SIG-M5 treated with dmso at 0.1 percent for 504 hours (cell line): ENCODE data around the gene ZNF423.

Source experiments
- DNase-seq: peaks from one replicate; lab custom pipeline; 2025; ENCODE audit not compliant: unreplicated experiment; lab: John Stamatoyannopoulos, UW

Gene ZNF423

DNA sequence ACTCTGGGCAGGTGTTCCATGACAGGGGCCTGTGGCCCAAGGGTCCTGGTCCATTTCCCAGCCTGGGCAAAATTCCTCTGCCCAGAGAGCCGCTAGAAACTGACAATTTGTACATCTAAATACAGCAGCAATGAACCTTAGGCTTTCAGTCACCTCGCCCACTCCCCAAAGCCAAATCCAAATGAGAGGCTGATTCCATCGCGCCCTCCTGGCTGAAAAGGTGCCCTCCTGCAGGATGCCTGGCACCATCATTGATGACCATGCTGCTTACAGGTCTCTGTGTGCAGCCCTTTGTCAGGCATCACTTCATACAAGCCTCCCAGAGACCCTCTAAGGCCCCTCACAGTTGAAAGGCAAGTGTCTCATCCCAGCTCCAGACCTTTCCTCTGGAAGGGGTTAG lies 367.6 kb downstream of the ZNF423 start:
- DNase-seq: no peak

- DNase-seq: no peak
Measured at GRCh38 chr16:49487746-49488145, 368.2 kb downstream of the ZNF423 start.

DNA sequence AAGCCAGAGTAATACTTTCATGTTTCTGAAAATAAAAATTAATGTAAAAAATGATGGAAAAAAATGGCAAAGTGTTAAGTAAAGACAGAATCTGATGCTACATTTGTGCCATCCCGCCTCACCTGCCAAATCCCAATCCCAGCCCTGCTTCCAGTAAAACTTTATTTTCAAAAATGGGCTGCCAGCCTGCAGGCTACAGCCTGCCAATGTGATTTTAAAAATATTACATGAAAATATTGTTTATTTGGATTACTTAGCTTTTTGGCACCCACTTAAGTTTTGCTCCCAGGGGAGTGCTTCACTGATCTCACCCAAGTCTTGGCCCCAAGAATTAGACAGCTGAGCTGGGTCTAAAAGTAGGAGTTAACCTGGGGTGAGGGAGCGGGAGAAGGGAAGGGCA lies 369.5 kb downstream of the ZNF423 start:
- DNase-seq: no peak

- no peak for DNase-seq
Measured at GRCh38 chr16:49485663-49486062, 370.2 kb downstream of the ZNF423 start.

- DNase-seq: no peak
Measured at GRCh38 chr16:49484936-49485335, 371.0 kb downstream of the ZNF423 start.

DNA sequence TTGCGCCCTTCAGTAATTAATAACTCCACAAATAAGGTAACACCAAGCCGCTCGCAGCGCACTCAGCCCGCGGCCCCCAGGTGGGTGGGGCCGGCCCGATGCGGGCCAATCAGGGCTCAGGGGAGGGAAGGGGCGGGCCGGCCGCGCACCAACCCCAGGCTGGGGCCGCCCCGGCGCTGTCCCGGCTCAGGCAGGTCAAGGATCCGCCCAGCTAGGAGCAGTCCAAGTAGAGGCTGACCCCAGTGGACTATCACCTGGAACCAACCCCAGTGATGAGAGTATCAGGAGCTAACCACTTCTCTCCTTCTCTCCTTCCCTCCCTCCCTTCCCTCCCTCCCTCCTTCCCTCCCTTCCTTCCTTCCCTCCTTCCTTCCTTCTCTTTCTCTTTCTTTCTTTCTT lies 371.5 kb downstream of the ZNF423 start:
- DNase-seq: no peak

- no peak for DNase-seq
Measured at GRCh38 chr16:49483651-49484450, 372.1 kb downstream of the ZNF423 start.

DNA sequence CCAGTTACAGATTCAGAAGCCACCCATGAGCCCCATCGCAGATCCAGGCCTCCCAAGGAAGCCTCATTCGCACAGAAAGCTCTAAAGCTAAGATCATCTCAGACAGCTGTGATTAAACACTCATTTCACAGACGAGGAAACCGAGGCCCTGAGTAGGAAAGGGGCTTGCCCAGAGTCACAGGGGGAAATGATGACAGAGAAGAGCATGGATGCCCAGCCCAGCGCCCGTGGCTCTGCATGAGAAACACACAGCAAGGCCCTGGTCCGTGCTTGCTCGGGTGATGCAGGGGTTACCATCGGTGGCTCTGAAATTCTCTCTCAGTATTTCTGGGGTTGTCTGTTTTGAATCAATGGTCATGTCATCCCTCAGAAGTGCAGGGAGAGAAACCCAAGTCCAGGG lies 372.7 kb downstream of the ZNF423 start:
- DNase-seq: no peak

DNA sequence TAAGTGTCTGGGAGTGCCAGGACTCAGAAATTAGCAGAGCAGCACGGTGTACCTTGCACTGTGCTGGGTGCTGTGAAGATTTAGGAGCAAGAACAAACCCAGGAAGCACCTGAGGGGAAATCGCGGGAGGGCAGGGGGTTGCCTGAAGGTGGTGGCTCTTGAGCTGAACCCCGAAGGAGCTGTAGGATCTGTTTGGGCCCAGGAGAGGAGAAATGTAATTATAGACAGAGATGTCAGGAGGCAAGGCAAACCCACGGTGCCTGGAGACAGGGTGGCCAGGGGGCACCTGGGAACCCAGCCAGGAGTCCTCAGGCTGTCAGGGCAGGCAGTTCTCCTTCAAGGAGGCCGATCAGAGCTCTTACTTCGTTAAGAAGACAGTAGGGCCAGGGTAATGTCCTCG lies 373.2 kb downstream of the ZNF423 start:
- DNase-seq: no peak

DNA sequence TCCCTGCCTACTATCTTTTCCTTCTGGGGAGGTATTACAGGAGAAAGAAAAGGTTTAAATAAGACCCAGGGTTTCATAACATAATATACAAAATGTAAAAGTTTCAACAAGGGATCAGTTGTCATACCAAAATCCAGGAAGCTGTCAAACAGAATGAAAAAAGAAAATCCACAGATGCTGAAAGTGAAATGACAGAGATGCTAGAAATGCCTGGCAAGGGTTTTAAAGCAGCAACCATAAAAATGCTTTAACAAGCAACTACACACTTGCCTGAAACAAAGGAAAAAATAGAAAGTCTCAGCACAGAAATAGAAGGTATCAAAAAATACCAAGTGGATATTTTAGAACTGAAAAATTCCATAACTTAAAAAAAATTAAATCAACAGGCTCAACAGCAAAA lies 377.3 kb downstream of the ZNF423 start:
- DNase-seq: no peak

GRCh38 chr16:49478107-49478506 lies 377.8 kb downstream of the ZNF423 start:
- no peak for DNase-seq

DNA sequence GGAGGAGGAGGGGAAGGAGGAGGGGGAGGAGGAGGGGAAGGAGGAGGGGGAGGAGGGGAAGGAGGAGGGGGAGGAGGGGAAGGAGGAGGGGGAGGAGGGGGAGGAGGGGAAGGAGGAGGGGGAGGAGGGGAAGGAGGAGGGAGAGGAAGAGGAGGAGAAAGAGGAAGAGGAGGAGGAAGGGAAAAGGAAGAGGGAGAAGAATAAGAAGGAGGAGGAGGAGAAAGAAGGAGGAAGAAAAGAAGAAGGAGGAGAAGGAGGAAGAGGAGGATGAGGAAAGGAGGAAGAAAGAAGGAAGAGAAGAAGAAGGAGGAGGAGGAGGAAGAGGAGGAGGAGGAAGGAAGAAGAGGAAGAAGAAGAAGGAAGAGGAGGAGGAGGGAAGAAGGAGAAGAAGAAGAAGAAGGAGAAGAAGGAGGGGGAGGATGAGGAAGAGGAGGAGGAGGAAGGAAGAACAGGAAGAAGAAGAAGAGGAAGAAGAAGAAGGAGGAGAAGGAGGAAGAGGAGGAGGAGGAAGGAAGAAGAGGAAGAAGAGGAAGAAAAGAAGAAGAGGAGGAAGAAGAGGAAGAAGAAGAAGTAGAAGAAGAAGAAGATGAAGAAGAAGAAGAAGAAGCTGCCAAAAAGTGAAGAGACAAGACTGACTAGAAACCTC lies 378.5 kb downstream of the ZNF423 start:
- no peak for DNase-seq

DNA sequence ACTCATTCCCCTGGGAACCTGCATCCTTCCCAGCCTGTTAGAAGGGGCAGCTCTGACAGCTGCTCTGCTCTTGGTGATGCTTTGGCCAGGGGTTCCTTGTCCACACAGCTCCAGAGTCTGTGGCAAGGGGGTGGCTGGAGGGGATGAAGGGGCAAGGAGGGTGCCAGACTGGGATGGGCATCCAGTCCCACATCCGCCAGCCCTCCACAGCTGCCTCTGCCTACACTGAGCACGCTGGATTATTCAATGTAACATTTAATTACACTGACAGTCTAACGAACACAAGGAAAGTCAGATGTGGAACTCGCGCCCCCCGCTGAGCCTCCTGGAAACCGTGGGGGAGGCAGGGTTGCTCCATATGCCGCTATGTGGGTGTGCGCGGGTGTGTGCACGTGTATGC lies 381.2 kb downstream of the ZNF423 start:
- DNase-seq: no peak

- DNase-seq: no peak
Measured at GRCh38 chr16:49473773-49474172, 382.1 kb downstream of the ZNF423 start.

DNA sequence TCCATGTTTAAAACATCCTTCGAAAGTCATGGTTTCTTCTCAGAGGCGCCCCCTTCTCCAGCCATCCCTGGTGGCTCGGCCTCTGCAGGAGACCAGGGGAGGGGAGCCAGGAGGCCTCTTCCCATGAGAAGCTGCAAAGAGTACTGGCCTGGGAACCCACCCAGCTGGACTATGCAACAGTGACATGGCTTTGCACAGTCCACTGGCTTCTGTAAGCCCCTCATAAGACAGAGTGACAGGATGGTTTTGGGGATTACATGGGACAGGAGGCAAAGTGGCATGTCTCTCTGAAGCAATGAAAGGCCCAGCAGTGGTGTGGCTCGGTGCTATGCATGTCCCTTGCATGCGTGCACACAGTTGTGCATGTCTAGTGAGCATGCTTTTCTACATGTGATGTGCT lies 382.8 kb downstream of the ZNF423 start:
- no peak for DNase-seq

- DNase-seq: no peak
Measured at GRCh38 chr16:49472598-49472997, 383.3 kb downstream of the ZNF423 start.

- no peak for DNase-seq
Measured at GRCh38 chr16:49471038-49471727, 384.7 kb downstream of the ZNF423 start.

DNA sequence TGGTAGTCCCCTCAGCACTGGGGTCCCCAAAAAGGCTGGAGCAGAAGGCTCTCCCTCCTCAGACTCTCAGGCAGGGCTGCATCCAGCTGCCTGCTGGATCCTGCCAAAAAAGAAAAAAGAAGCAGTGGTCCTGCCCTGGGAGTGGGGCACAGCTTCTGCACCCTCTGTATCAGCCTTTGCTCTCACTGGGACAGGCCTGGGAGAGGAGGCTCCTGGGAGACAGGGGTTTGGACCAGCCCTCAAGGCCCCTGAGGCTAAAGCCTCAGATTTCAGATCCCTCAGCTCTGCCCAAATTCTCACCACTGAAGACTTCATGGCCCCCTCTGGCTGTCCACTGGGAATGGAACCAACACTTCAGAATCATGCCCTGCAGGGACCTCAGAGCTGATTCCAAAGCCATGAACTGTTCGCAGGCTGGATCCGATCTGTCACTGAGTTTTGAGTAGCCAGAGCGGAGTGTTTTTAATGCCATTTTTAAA lies 385.4 kb downstream of the ZNF423 start:
- no peak for DNase-seq

DNA sequence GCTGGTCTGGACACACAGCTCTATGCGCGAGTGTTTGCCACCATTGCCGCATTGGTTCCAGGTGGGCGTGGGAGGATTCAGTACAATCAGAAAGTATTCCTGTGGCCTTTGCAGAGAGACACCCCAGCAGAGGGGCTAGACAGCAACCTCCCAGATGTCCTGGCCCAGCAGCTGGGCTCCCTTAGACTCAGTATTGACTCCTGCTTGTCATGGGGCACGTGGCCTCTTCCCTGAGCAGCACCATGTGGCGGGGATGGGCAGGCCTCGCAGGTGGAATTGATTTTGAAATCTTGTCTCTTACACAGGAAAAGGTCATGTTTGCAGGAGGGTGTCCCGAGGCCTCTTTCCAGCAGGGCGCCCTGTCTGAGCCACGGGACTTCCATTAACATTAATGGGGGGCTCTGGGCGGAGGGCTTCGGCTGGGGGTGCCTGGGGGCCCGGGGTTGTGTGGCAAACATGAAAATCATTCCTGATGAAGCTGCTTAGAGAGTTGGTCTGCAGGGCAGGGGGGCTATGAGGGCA lies 385.9 kb downstream of the ZNF423 start:
- no peak for DNase-seq

- DNase-seq: no peak
Measured at GRCh38 chr16:49469311-49469670, 386.6 kb downstream of the ZNF423 start.

DNA sequence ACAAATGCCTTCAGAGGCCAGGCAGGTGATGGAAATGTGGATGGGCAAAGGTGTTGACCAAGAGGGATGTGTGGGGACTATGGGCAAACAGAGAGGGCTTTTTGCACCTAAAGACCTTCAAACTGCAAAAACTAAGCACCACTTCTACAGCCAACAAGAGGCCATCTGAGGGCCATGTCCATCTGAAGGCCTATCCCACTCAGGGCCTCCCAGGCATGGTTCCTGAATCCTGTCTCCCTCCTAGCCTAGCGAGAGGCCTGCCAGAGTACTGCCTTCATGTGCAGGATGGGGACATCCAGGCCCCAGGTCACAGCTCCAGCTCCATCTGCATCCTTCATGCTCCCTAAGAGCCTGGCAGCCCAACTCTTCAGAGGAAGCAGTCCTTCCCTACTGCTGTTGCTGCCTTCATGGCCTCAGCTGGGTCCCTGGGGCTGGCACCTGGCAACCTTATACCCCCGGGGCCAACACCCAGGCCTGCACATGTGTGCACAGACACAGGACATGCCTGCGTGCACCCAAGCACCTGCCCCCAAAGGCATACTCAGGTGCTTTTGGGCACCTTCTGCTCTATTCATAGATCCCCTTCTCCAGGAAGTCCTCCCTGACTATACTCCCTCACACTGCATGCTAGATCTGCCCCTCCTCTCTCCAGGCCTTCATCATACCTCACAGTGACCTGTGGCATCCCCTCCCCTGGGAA lies 387.2 kb downstream of the ZNF423 start:
- DNase-seq: no peak
